ENCODE results near the gene HSD11B1.

The HSD11B1 gene

DNA sequence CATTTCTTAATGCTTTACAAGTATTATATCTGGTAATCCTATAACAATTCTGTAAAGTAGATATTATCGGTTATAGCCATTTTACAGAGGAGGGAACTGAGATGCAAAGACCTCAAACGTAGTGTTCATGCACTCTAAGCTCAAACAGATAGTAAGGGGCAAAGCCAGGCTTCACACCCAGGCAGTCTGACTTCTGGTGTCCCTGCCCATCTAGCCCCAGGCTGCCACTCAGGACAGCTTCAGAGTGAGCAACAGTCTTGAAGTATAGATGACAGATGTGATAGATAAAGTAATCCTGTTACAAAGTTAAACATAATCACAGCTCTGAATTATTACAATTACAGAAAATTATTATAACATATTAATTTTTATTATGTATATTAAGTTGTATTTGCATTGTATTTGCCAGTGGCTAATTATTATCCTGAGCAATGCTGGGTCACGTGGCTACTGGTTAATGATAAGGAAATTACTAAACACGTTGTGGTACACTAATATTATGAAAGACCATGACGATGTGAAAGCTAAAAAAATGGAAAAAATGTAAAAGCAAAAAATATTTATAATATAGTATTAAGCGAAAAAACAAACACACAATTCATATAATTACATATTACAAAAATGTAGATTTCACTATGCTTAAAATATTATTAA is 45.2 kb downstream of the HSD11B1 start:
- Histone ChIP-seq H2AFZ (ENCODE audit: low read depth, low read length) (no peak overlapping the region), H3K9me3 (ENCODE audit: insufficient read depth, low read length, severe bottlenecking) (no peaks in the 10 kb centered on the region), H3K27ac (ENCODE audit: low read length) (no peak overlapping the region), H3K27me3 (ENCODE audit: insufficient read depth, low read length, poor library complexity) (no peaks in the 10 kb centered on the region), H3K79me2 (ENCODE audit: insufficient read depth, low read length) (no peaks in the 10 kb centered on the region), H3K4me1 (ENCODE audit: insufficient read depth, low read length) (no peaks in the 10 kb centered on the region), H3K4me3 (ENCODE audit: low read depth in 1 of 2, low read length in 2 of 2) (no peak overlapping the region), H4K20me1 (ENCODE audit: insufficient read depth, low read length) (no peaks in the 10 kb centered on the region), H3K4me2 (ENCODE audit: insufficient read depth, low read length) (no peak overlapping the region), H3K36me3 (ENCODE audit: insufficient read depth, low read length) (no peaks in the 10 kb centered on the region), H3K9ac (ENCODE audit: low read depth, low read length) (no peak overlapping the region)
- no peak for ATAC-seq (ENCODE audit: insufficient read depth, low read depth)
- TF ChIP-seq, protein P1, sequence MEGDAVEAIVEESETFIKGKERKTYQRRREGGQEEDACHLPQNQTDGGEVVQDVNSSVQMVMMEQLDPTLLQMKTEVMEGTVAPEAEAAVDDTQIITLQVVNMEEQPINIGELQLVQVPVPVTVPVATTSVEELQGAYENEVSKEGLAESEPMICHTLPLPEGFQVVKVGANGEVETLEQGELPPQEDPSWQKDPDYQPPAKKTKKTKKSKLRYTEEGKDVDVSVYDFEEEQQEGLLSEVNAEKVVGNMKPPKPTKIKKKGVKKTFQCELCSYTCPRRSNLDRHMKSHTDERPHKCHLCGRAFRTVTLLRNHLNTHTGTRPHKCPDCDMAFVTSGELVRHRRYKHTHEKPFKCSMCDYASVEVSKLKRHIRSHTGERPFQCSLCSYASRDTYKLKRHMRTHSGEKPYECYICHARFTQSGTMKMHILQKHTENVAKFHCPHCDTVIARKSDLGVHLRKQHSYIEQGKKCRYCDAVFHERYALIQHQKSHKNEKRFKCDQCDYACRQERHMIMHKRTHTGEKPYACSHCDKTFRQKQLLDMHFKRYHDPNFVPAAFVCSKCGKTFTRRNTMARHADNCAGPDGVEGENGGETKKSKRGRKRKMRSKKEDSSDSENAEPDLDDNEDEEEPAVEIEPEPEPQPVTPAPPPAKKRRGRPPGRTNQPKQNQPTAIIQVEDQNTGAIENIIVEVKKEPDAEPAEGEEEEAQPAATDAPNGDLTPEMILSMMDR (IDR thresholded peaks at IDR 0.05; ENCODE audit: borderline replicate concordance, extremely low read depth, low read length, poor library complexity, severe bottlenecking), result no peak
- TF ChIP-seq EZH2 (IDR thresholded peaks at IDR 0.05; ENCODE audit: borderline replicate concordance, low read depth, low read length, severe bottlenecking), result no peak
- DNase-seq, result no peak

DNA sequence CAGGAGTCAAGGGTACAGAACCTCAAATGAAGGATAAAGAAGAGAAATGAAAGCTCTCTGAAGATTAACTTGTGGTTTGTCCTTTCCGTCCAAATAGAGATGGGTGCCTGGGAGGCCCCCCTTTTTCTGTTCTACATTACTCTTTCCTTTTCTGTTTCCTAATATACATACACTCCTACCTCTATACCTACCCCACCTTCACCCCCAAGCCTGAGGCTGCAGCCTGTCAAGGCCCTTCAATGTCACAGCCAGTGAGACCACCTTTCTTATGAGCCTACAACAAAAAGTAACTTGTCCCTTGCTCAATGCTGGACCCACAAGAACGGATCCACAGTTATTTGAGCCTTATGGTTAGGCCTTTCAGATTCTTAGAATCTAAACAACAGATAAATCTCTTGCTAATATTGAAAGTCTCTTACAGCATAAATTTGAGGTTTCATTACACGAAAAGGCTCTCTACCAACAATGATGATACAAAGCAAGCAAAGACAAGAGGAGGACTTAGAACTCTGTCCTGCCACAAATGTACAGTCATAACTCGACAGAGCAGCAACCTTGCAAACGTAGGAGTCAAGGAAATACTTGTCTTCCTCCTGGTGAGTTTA is 47.1 kb downstream of the HSD11B1 start:
- Histone ChIP-seq H2AFZ (ENCODE audit: low read depth, low read length) (no peak overlapping the region), H3K27me3 (ENCODE audit: insufficient read depth, low read length, poor library complexity) (no peaks in the 10 kb centered on the region), H3K4me3 (ENCODE audit: low read depth in 1 of 2, low read length in 2 of 2) (no peak overlapping the region), H3K9me3 (ENCODE audit: insufficient read depth, low read length, severe bottlenecking) (no peaks in the 10 kb centered on the region), H3K9ac (ENCODE audit: low read depth, low read length) (no peak overlapping the region), H3K4me1 (ENCODE audit: insufficient read depth, low read length) (peaks cover 18% of the 10 kb centered on the region), H4K20me1 (ENCODE audit: insufficient read depth, low read length) (no peaks in the 10 kb centered on the region), H3K4me2 (ENCODE audit: insufficient read depth, low read length) (no peak overlapping the region), H3K27ac (ENCODE audit: low read length) (no peak overlapping the region), H3K79me2 (ENCODE audit: insufficient read depth, low read length) (peaks cover 6% of the 10 kb centered on the region), H3K36me3 (ENCODE audit: insufficient read depth, low read length) (no peaks in the 10 kb centered on the region; the same call in 1 of the 2 replicates)
- no peak for TF ChIP-seq EZH2 (IDR thresholded peaks at IDR 0.05; ENCODE audit: borderline replicate concordance, low read depth, low read length, severe bottlenecking)
- TF ChIP-seq, protein P1 (IDR thresholded peaks at IDR 0.05; ENCODE audit: borderline replicate concordance, extremely low read depth, low read length, poor library complexity, severe bottlenecking), result no peak
- no peak for ATAC-seq (ENCODE audit: insufficient read depth, low read depth)
- no peak for DNase-seq

DNA sequence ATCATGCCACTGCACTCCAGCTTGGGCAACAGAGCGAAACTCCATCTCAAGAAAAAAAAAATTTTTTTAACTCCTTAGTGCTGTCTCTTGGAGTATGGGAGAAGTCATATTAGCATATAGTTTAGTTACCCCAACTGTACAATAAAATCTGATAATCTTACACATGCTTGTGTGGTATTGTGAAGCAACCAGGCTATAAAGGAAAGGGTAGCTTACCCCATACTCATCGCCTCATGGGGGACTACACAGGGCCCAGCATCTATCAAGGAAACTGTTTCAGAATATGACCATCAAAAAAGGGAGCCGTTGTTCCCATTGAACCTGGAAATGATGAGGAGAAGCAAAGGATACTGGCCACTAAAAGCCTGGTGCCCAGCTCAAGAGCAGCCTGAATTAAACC is 48.2 kb downstream of the HSD11B1 start:
- no peak for TF ChIP-seq EZH2 (IDR thresholded peaks at IDR 0.05; ENCODE audit: borderline replicate concordance, low read depth, low read length, severe bottlenecking)
- TF ChIP-seq, protein P1 (IDR thresholded peaks at IDR 0.05; ENCODE audit: borderline replicate concordance, extremely low read depth, low read length, poor library complexity, severe bottlenecking), result no peak

More for the DNA sequence above, 48.2 kb downstream of the HSD11B1 start:
- no peak overlapping the region for H3K4me2 ChIP-seq (ENCODE audit: insufficient read depth, low read length)
- H3K9me3 ChIP-seq (ENCODE audit: insufficient read depth, low read length, severe bottlenecking), result no peaks in the 10 kb centered on the region
- no peak overlapping the region for H2AFZ ChIP-seq (ENCODE audit: low read depth, low read length)
- H4K20me1 ChIP-seq (ENCODE audit: insufficient read depth, low read length), result no peaks in the 10 kb centered on the region
- no peak overlapping the region for H3K4me3 ChIP-seq (ENCODE audit: low read depth in 1 of 2, low read length in 2 of 2)
- H3K9ac ChIP-seq (ENCODE audit: low read depth, low read length), result no peak overlapping the region
- peaks cover 30% of the 10 kb centered on the region for H3K4me1 ChIP-seq (ENCODE audit: insufficient read depth, low read length)
- H3K27ac ChIP-seq (ENCODE audit: low read length), result no peak overlapping the region
- ATAC-seq (ENCODE audit: insufficient read depth, low read depth) (no peak), DNase-seq (no peak)
- no peaks in the 10 kb centered on the region for H3K27me3 ChIP-seq (ENCODE audit: insufficient read depth, low read length, poor library complexity)
- H3K79me2 ChIP-seq (ENCODE audit: insufficient read depth, low read length), result peaks cover 18% of the 10 kb centered on the region
- peaks cover 2% of the 10 kb centered on the region; the same call in 1 of the 2 replicates for H3K36me3 ChIP-seq (ENCODE audit: insufficient read depth, low read length)

Data from DND-41 (cell line).